MM.1S (cell line): ENCODE data around the gene STK4.

ENCODE experiments used
- CTCF ChIP-seq: fragments of 300-600 bp; sonication (generic); IDR thresholded peaks from 2 replicates; pipeline ENCODE4 v1.5.1; 2016; ENCODE audit warnings: antibody characterized with exemption, low read length, mixed read lengths
- EZH2 ChIP-seq: fragments of 300-600 bp; sonication (generic); optimal IDR thresholded peaks from 2 replicates; pipeline ENCODE3; 2017; ENCODE audit warnings: low read depth, mild to moderate bottlenecking, antibody characterized with exemption, low read length, mixed read lengths

DNA sequence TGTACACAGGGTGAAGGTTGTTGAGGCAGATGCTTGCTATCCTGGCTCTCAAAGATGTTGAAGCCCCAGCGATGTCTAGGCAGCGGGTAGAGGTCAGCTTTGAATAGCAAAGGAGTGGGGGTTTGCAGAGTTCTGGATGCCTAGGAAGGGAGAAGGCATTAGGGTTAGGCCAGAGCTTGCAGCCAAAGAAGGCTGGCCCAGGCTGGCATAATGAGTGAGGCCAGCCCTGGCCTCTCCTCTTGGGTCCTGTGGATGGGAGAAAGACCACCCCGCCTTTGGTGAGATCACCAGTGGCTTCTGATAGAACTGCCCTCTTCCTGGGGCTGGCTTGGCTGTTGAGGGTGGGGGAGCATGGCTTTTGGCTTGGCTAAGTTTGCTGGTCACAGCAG is 149.1 kb downstream of the STK4 start:
- TF ChIP-seq CTCF = no peak
- no peak for TF ChIP-seq EZH2
